GM12891 (cell line): ENCODE measurements around the gene CDC45.

Source experiments
- POLR2A ChIP-seq: IDR thresholded peaks from 2 replicates; pipeline ENCODE4 v1.6.1; 2011; ENCODE audit warnings: low read depth, low read length, control low read depth
- POLR2AphosphoS5 ChIP-seq: IDR thresholded peaks from 2 replicates; pipeline ENCODE4 v1.6.1; 2011; ENCODE audit warnings: low read depth, low read length, control low read depth
- TAF1 ChIP-seq: IDR thresholded peaks from 2 replicates; pipeline ENCODE4 v1.6.1; 2011; ENCODE audit warnings: low read depth, low read length, control low read depth

GRCh38 chr22:19525116-19525660 is 45.5 kb downstream of the CDC45 start:
- TF ChIP-seq POLR2A = no peak
- no peak for TF ChIP-seq TAF1
- TF ChIP-seq POLR2AphosphoS5 = no peak
